SH-SY5Y (cell line): ENCODE results near the gene PKD2L1.

Experiments
- GATA2 ChIP-seq: IDR thresholded peaks from 2 replicates; pipeline ENCODE4 v1.6.1; 2011; ENCODE audit warnings: mild to moderate bottlenecking, low read depth, low read length
- GATA3 ChIP-seq: IDR thresholded peaks from 2 replicates; pipeline ENCODE4 v1.6.1; 2011; ENCODE audit warnings: low read depth, mild to moderate bottlenecking, low read length, moderate library complexity

PKD2L1 gene

DNA sequence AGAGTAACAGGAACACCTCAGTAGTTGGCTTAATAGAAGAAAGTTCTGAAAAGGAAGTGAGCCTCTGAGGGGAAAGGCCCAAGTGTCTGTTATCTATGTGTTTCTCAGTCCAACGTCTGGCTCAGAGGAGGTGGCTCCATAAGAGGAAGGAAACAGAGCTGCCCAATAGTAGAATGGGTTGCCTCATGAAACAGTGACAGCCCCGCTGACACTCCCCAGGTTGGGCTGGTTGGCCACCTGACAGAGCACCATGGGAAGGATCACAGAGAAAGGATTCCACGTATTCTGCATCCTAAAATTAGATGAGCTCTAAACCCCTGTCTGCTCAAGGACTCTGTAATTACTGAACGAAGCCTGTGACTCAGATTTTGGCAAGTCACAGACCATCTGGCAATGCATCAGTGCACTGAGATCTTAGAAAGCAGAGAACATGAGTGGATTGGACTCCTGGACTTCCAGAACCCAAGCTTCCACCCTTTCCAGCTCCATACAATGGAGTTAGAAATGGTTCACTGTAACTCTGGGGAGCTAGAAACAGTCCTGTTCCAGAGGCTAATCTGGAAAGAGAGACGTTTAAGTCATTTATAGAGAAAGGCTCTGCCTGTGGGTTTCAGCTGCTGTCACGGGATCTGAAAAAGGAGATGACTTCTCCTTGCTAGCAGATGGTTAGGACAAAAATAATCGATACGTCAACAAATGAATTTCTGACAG, 2.9 kb downstream of the PKD2L1 start:
- TF ChIP-seq GATA2: no peak
- TF ChIP-seq GATA3: no peak

DNA sequence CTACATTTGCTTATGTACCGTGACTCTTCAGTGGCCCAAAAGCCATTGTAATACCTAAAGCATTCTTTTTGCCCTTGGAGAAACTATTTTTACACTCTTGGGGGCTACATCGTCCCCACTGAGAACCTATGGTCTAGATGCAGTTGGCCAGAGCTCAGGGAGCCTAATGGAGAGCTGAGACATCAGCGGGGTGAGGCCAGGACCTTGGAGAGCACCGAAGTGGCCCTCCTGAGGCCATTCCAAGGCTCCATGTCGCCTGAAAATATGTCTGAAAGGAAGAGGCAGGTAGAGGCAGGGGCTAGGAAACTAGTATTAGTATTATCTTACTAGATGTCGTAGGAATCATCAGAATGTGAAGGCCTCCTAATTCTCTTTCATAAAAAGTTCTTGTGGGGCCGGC, 4.9 kb downstream of the PKD2L1 start:
- TF ChIP-seq GATA3 (no peak), GATA2 (no peak)

DNA sequence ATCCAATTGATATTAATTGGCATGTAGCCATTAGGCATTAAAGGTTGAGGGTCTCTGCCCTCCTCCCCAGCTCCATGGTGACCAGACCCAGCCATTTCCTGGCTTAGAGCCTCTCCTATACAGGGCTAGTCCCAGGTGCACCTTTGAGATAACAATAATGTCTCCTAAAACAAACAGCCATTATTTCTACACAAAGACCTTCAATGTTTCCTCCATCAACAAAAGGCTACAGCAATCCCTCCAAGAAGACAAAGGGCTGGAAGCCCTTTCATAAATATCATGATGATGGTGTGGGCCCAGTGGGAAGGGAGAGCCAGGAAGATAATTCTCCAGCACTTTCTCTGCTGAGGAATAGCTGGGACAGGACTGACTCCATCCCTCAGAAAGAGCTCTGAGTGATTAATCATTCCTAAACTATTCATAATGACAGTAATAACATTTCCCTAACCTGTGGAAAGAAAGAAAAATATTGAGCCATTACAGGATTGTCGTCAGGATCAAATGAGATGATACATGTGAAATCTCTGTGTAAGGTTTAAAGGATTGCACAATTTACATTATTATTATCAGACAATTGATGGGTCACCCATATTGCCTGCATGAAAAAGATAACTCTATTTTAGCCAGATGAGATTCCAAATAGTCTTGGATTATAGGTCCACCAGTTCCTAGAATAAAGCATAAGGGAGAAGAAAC, 10.2 kb downstream of the PKD2L1 start:
- TF ChIP-seq GATA3 (no peak), GATA2 (no peak)

DNA sequence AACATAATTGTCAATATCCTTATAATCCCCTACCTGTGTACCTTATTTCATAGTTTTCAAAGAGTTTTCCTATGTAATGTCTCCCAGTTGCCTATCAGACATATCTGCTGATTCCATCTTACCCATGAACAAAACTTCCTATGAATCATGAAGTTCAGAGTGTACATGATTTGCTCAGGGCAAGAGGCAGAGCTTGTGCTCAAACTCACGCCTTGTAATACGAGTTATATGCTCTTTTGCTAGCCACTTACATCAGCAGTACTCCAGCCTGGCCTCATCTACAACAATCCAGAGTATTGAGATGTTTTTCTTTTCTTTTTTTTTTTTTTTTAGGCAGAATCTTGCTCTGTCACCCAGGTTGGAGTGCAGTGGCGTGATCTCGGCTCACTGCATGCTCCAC, 11.8 kb downstream of the PKD2L1 start:
- TF ChIP-seq GATA2 (no peak), GATA3 (no peak)

DNA sequence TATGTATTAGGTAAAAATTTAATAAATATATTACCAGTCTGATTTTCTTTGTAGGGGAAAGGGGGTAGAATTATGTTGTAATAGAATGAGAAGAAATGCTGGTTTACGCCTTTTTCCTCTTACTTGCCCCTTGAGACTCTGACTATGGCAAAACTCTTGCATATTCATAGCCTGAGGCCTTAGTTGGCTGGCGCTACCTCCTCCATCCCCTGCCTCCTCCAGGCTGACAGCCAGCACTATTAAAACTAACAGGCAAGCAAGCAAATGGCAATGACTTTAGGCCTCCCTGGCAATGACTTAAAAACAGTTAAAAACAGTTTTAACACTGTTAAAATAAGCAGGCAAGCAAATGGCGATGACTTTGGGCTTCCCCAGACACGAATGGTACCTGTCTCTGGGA, 14.4 kb downstream of the PKD2L1 start:
- TF ChIP-seq GATA3 (no peak), GATA2 (no peak)

DNA sequence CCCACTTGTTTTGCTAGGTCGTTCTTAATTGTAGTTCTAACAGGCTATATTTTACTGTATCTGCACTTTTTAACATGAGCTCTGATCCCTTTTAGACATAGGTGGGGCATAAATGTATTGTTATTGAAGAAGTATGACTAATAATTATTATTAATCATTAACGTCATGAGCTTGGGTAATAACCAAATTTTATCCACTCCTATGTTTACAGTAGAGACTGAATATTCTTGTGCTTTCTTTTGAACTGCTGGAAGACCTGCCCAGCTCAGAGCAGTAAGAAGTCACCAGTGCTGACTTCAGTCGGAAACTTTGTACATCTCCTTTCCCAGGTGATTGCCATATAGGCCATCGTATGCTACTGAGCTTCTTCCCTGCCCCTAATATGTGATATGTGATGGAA, 18.7 kb downstream of the PKD2L1 start:
- TF ChIP-seq GATA2 (no peak), GATA3 (no peak)

DNA sequence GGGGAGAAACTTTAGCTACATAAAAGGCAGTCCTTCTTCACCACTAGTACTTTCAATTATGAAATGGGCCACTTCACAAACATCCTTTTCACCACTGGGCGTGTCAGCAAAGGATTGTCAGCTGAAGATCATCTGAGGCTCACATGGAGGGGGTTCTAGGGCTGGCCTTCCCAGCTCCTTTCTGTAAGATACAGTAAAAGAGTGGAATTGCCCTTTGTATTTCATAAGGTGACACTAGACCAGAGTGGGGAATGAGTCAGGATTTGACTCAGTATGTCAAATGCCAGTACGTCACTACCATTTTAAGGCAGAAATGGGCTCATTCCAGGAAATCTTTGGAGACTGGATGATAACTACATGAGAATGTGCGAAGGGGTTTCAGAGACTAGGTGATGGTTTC, 22.3 kb downstream of the PKD2L1 start:
- TF ChIP-seq GATA2 (no peak), GATA3 (no peak)

DNA sequence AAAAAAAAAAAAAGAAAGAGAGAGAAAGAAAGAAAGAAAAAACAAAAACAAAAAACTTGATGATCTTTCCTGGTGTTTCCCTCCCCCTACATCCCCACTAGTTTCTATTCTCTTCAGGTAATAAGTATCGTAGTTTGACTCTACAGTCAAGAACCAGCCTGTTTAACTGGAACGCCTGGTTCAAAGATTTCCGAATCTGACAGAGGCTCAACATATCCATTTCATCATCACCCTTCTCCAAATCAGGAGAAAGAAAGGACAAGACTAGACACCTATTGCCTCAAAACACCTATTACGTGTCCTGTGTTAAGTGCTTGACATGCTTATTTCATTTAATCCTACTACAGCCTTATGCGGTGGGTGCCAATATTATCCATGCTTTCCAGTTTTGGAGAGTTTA, 23.2 kb downstream of the PKD2L1 start:
- TF ChIP-seq GATA3: no peak
- no peak for TF ChIP-seq GATA2

DNA sequence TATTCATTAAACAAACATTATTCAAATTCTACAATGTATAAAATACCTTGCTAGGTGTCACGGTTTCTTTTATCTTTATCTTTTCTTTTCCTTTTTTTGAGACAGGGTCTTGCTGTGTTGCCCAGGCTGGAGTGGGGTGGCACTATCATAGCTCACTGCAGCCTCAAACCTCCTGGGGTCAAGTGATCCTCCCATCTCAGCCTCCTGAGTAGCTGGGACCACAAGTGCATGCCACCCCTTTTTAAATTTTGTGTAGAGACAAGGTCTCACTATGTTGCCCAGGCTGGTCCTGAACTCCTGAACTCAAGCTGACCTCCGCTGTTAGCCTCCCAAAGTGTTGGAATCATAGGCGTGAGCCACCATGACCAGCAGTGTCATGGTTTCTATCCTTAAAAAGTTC, 25.6 kb downstream of the PKD2L1 start:
- TF ChIP-seq GATA2 (no peak), GATA3 (no peak)

DNA sequence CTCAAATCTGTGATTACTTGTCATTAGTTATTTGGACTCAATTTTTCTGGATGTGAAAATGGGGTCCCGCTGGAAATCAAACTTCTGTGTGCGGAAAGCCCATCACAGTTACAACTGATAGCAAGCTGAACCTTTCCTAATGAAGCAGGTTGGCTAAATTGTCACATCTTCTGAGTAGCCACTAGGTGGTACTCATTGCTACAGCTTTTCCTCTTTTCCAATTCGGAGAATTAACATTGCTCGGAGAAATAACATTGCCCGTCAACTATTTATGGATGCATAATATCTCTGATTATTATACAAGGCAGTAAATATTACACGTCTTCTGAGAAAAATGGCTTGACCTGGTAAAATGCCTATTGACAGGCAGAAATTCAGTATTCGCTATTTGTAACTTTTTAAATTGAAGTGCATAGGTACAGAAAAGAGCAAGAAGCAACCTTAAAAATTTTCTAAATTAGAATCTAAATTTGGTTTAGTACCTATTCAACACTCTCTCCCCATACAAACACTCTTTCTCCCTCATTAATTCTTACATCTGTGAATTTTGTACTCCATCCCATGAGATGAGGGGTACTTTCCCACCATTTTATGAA, 26.2 kb downstream of the PKD2L1 start:
- no peak for TF ChIP-seq GATA3

DNA sequence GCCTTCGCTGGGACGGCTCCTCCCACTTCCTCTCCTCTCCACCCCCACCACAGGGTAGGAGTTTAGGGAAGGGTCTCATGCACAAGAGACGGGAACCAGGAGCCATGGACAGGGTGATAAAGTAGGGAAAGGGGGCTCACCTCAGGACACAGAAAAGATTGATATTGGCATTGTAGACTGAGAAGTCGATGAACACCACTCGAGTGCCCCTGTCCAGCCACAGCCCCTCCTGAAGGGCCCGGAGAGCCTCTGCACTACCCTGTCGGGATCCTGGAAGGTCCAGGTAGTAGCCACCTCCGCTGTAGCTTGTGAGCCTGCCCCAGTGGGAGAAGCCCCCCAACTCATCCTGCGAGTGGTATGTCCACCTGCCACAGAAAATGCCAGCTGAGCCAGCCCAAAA, 32.8 kb downstream of the PKD2L1 start:
- no peak for TF ChIP-seq GATA2
- no peak for TF ChIP-seq GATA3

DNA sequence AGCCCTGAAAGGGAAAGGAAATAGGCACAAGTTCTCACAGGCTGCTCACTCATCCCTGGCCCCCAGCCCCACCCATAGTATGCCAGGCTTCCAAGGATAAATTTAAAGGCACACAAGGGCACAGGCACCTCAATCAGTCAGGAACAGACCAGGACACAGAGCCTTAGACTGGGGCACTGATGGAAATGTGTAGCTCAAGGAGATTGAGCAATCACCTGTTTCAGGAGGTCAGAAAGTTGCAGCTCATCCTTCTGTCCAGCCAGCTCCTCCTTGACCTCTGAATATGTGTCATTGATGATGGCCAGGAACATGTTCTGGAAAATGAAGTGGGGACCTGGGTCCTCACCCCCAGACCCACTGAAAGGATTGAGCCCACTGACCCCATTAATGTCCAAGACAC, 37.0 kb downstream of the PKD2L1 start:
- TF ChIP-seq GATA3 (no peak), GATA2 (no peak)

DNA sequence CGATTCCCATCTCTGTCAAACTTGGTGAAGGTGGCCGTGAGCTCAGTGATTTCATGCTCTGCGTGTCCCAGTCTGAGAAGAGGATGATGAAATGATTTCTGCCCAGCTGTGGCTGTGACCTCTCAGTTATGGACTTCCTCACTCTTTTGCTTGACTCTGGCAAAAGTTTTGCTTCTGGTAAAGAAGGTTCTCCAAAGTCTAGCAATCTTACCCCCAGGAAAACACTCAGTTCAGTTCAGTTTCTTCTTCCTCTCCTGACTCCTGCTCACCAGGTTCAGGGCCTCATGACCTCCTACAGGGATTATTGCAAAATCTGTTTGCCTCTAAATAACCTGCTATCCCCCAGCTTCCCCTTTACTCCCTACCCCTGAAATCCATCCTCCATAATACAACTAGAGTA, 38.7 kb downstream of the PKD2L1 start:
- TF ChIP-seq GATA3: no peak
- no peak for TF ChIP-seq GATA2

DNA sequence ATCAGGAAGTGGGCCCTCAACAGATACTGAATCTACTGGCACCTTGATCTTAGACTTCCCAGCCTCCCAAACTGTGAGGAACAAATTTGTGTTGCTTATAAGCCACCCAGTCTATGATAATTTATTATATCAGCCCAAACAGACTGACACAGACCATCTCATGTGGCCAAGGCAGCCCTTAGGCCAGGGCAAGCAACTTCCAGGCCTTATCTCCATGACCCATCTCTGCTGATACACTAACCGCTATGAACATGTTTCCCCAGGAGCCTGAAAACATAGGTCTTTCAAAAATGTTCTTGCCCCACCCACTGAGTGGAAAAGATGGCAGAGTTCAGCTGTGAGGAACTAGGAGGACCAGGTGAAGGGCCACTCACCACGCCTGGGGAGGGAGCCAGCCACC, 40.4 kb downstream of the PKD2L1 start:
- TF ChIP-seq GATA3 (no peak), GATA2 (peak; percentile 32; the same call in 1 of the 2 replicates)

DNA sequence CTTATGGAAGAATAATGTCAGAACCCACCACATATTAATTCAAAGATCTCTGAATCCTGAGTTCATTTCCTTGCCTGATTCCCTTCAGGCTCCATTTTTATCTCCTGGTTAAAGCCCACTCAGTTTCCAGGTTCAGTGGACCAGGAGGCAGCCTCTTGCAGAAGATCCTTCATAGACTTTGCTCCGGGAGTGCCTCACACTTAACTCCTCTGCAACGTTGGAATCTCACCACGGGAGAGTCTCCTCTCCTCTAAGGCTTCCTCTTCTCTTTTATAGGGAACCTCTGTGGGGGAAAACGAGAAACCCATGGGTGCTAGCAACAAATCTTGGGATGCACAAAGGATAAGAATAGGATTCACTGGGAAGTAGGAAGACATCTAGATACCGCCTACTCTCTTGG, 41.8 kb downstream of the PKD2L1 start:
- no peak for TF ChIP-seq GATA3
- no peak for TF ChIP-seq GATA2
